ENCODE results near the gene COL4A2.

Gene COL4A2

GRCh38 chr13:110498327-110498726, 191.2 kb downstream of the COL4A2 start:
- no peak for DNase-seq
- H3K4me3 Mint-ChIP-seq, result no peak overlapping the region
- no peak for ATAC-seq
- no peak overlapping the region for H3K27ac Mint-ChIP-seq
- H3K9me3 Mint-ChIP-seq, result peaks cover 0 to 8% of the 10 kb centered on the region in 2 donors
- H3K4me1 Mint-ChIP-seq, result no peaks in the 10 kb centered on the region
- peaks cover 11% of the 10 kb centered on the region for H3K27me3 Mint-ChIP-seq

- DNase-seq, result no peak
- Mint-ChIP-seq H3K9me3 (peaks cover 0 to 8% of the 10 kb centered on the region in 2 donors), H3K4me3 (no peak overlapping the region), H3K4me1 (no peaks in the 10 kb centered on the region), H3K27me3 (peaks cover 11% of the 10 kb centered on the region), H3K27ac (no peak overlapping the region)
- no peak for ATAC-seq
Measured at GRCh38 chr13:110498765-110499164, 191.7 kb downstream of the COL4A2 start.

GRCh38 chr13:110499621-110500281, 192.7 kb downstream of the COL4A2 start:
- ATAC-seq (no peak), DNase-seq (no peak)
- H3K4me1 Mint-ChIP-seq, result no peaks in the 10 kb centered on the region
- peaks cover 11% of the 10 kb centered on the region for H3K27me3 Mint-ChIP-seq
- no peak overlapping the region for H3K4me3 Mint-ChIP-seq
- peaks cover 0 to 8% of the 10 kb centered on the region in 2 donors for H3K9me3 Mint-ChIP-seq
- no peak overlapping the region for H3K27ac Mint-ChIP-seq

- DNase-seq (no peak), ATAC-seq (no peak)
- peaks cover 0 to 8% of the 10 kb centered on the region in 2 donors for H3K9me3 Mint-ChIP-seq
- H3K4me3 Mint-ChIP-seq, result no peak overlapping the region
- peaks cover 11% of the 10 kb centered on the region for H3K27me3 Mint-ChIP-seq
- no peaks in the 10 kb centered on the region for H3K4me1 Mint-ChIP-seq
- H3K27ac Mint-ChIP-seq, result no peak overlapping the region
Measured at GRCh38 chr13:110500341-110500740, 193.3 kb downstream of the COL4A2 start.

- H3K9me3 Mint-ChIP-seq, result peaks cover 0 to 8% of the 10 kb centered on the region in 2 donors
- no peak overlapping the region for H3K4me3 Mint-ChIP-seq
- no peaks in the 10 kb centered on the region for H3K4me1 Mint-ChIP-seq
- H3K27ac Mint-ChIP-seq, result no peak overlapping the region
- no peak for ATAC-seq
- peaks cover 11% of the 10 kb centered on the region for H3K27me3 Mint-ChIP-seq
- no peak for DNase-seq
Measured at GRCh38 chr13:110501188-110501587, 194.1 kb downstream of the COL4A2 start.

- Mint-ChIP-seq H3K4me3 (no peak overlapping the region), H3K27me3 (peaks cover 19% of the 10 kb centered on the region), H3K27ac (no peak overlapping the region), H3K4me1 (no peaks in the 10 kb centered on the region), H3K9me3 (peaks cover 0 to 8% of the 10 kb centered on the region in 2 donors)
- DNase-seq, result no peak
- ATAC-seq, result no peak
Measured at GRCh38 chr13:110503037-110503901, 196.2 kb downstream of the COL4A2 start.

- no peak overlapping the region for H3K4me3 Mint-ChIP-seq
- H3K27ac Mint-ChIP-seq, result no peak overlapping the region
- DNase-seq (no peak), ATAC-seq (no peak)
- H3K9me3 Mint-ChIP-seq, result peaks cover 0 to 8% of the 10 kb centered on the region in 2 donors
- H3K4me1 Mint-ChIP-seq, result no peaks in the 10 kb centered on the region
- peaks cover 19% of the 10 kb centered on the region for H3K27me3 Mint-ChIP-seq
Measured at GRCh38 chr13:110503979-110504499, 197.0 kb downstream of the COL4A2 start.

GRCh38 chr13:110505594-110505993, 198.5 kb downstream of the COL4A2 start:
- Mint-ChIP-seq H3K4me1 (peaks cover 12% of the 10 kb centered on the region), H3K9me3 (peaks cover 0 to 6% of the 10 kb centered on the region in 2 donors), H3K27ac (no peak overlapping the region), H3K4me3 (no peak overlapping the region), H3K27me3 (peaks cover 27% of the 10 kb centered on the region)
- DNase-seq (no peak), ATAC-seq (no peak)

- DNase-seq, result no peak
Measured at GRCh38 chr13:110506396-110506795, 199.3 kb downstream of the COL4A2 start.

GRCh38 chr13:110506859-110507566, 199.9 kb downstream of the COL4A2 start:
- H3K27me3 Mint-ChIP-seq, result peaks cover 22% of the 10 kb centered on the region
- no peak for DNase-seq
- no peak overlapping the region for H3K27ac Mint-ChIP-seq
- H3K4me1 Mint-ChIP-seq, result peaks cover 12% of the 10 kb centered on the region
- H3K9me3 Mint-ChIP-seq, result no peaks in the 10 kb centered on the region
- no peak overlapping the region for H3K4me3 Mint-ChIP-seq
- no peak for ATAC-seq

More at GRCh38 chr13:110506396-110506795, 199.3 kb downstream of the COL4A2 start:
- Mint-ChIP-seq H3K4me3 (no peak overlapping the region), H3K4me1 (peaks cover 12% of the 10 kb centered on the region), H3K27ac (no peak overlapping the region), H3K9me3 (no peaks in the 10 kb centered on the region), H3K27me3 (peaks cover 22% of the 10 kb centered on the region)
- ATAC-seq, result no peak

GRCh38 chr13:110507678-110508381, 200.7 kb downstream of the COL4A2 start:
- no peak overlapping the region for H3K4me3 Mint-ChIP-seq
- no peaks in the 10 kb centered on the region for H3K9me3 Mint-ChIP-seq
- ATAC-seq (peak; percentile 36), DNase-seq (no peak)
- H3K27me3 Mint-ChIP-seq, result peaks cover 22% of the 10 kb centered on the region
- peaks cover 12% of the 10 kb centered on the region for H3K4me1 Mint-ChIP-seq
- no peak overlapping the region for H3K27ac Mint-ChIP-seq

GRCh38 chr13:110509478-110509926, 202.4 kb downstream of the COL4A2 start:
- H3K4me3 Mint-ChIP-seq, result no peak overlapping the region
- H3K27me3 Mint-ChIP-seq, result peaks cover 22% of the 10 kb centered on the region
- peaks cover 12% of the 10 kb centered on the region for H3K4me1 Mint-ChIP-seq
- ATAC-seq (no peak), DNase-seq (no peak)
- no peaks in the 10 kb centered on the region for H3K9me3 Mint-ChIP-seq
- H3K27ac Mint-ChIP-seq, result no peak overlapping the region

GRCh38 chr13:110509971-110510786, 203.1 kb downstream of the COL4A2 start:
- Mint-ChIP-seq H3K9me3 (no peaks in the 10 kb centered on the region), H3K4me1 (peaks cover 19% of the 10 kb centered on the region), H3K27ac (peak overlapping the region in 1 of 2 donors; percentile 72), H3K27me3 (peaks cover 22% of the 10 kb centered on the region), H3K4me3 (no peak overlapping the region)
- ATAC-seq (no peak), DNase-seq (no peak)

- Mint-ChIP-seq H3K27ac (no peak overlapping the region), H3K4me1 (peaks cover 31% of the 10 kb centered on the region), H3K4me3 (no peak overlapping the region), H3K27me3 (peaks cover 22% of the 10 kb centered on the region), H3K9me3 (no peaks in the 10 kb centered on the region)
- ATAC-seq (no peak), DNase-seq (no peak)
Measured at GRCh38 chr13:110511509-110512181, 204.6 kb downstream of the COL4A2 start.
